Measurements from ENCODE around the gene ZBTB8OS. TPM values are rescaled to one million over a fixed set of nuclear protein-coding genes. Genes with fewer than 3 reads are reported as not detected.

Gene ZBTB8OS
- 24.8 and 29.1 TPM in 2 replicates for total RNA-seq

GRCh38 chr1:32650248-32650751 lies at the start of gene ZBTB8OS:
ZBTB8OS (minus strand) TSS chr1:32650550; CDS start chr1:32650529, 21 bp downstream.

GRCh38 chr1:32650752-32651460 lies 556 bp upstream of the ZBTB8OS start, which contains the start of gene RBBP4:
RBBP4 (plus strand) TSS chr1:32651208; CDS start chr1:32651307, 99 bp downstream.

Other genes starting within 250 kb of the ZBTB8OS start
- gene ZBTB8B, start 185.5 kb downstream of the ZBTB8OS start, total RNA-seq, result under 0.01 and 0.16 TPM in 2 replicates
- gene ZBTB8A, start 111.1 kb downstream of the ZBTB8OS start, total RNA-seq, result 3.7 and 4.3 TPM in 2 replicates
- gene RBBP4, start 658 bp upstream of the ZBTB8OS start, total RNA-seq, result 73.7 and 74.2 TPM in 2 replicates
- gene SYNC, start 52.2 kb upstream of the ZBTB8OS start, total RNA-seq, result 31.2 and 45.2 TPM in 2 replicates
- gene YARS1, start 166.8 kb upstream of the ZBTB8OS start, total RNA-seq, result 103 and 128 TPM in 2 replicates
- 10.5 and 17.8 TPM in 2 replicates for gene S100PBP, start 167.1 kb upstream of the ZBTB8OS start, total RNA-seq
- 0.16 and 13.5 TPM in 2 replicates for gene FNDC5, start 220.4 kb upstream of the ZBTB8OS start, total RNA-seq
- not detected in 2 replicates for gene HPCA, start 235.9 kb upstream of the ZBTB8OS start, total RNA-seq

Data from cardiac atrium fibroblast (primary cell).